G401.6 (cell line): ENCODE results near the gene CALN1.

ENCODE experiments used
- FAIRE-seq: peaks from 2 replicates; lab custom pipeline; 2012; peaks lifted over from hg19 to GRCh38; lab: Jason Lieb, UNC

Gene CALN1

GRCh38 chr7:72037516-72037915, 374.6 kb downstream of the CALN1 start:
- no peak for FAIRE-seq

- no peak for FAIRE-seq
Observed at GRCh38 chr7:72035266-72035665, 376.9 kb downstream of the CALN1 start.

GRCh38 chr7:72032934-72033333, 379.2 kb downstream of the CALN1 start:
- no peak for FAIRE-seq

GRCh38 chr7:72030994-72031667, 381.0 kb downstream of the CALN1 start:
- FAIRE-seq, result no peak

- FAIRE-seq, result no peak
Observed at GRCh38 chr7:72028267-72028666, 383.9 kb downstream of the CALN1 start.

- FAIRE-seq, result no peak
Observed at GRCh38 chr7:72025381-72025960, 386.7 kb downstream of the CALN1 start.

GRCh38 chr7:72023926-72024325, 388.2 kb downstream of the CALN1 start:
- no peak for FAIRE-seq

GRCh38 chr7:72021716-72022115, 390.4 kb downstream of the CALN1 start:
- no peak for FAIRE-seq

GRCh38 chr7:72020311-72020710, 391.8 kb downstream of the CALN1 start:
- no peak for FAIRE-seq

GRCh38 chr7:72019436-72019835, 392.7 kb downstream of the CALN1 start:
- no peak for FAIRE-seq

- FAIRE-seq, result no peak
Observed at GRCh38 chr7:72017756-72018155, 394.4 kb downstream of the CALN1 start.

GRCh38 chr7:72016574-72016973, 395.6 kb downstream of the CALN1 start:
- FAIRE-seq, result no peak

- FAIRE-seq, result no peak
Observed at GRCh38 chr7:72015136-72015535, 397.0 kb downstream of the CALN1 start.

- no peak for FAIRE-seq
Observed at GRCh38 chr7:72007018-72007417, 405.1 kb downstream of the CALN1 start.

- FAIRE-seq, result no peak
Observed at GRCh38 chr7:72003236-72003635, 408.9 kb downstream of the CALN1 start.

- FAIRE-seq, result no peak
Observed at GRCh38 chr7:71996141-71996540, 416.0 kb downstream of the CALN1 start.

GRCh38 chr7:71995111-71995510, 417.0 kb downstream of the CALN1 start:
- no peak for FAIRE-seq

- FAIRE-seq, result no peak
Observed at GRCh38 chr7:71991586-71991985, 420.6 kb downstream of the CALN1 start.

GRCh38 chr7:71990138-71990462, 422.0 kb downstream of the CALN1 start:
- FAIRE-seq, result no peak

- FAIRE-seq, result no peak
Observed at GRCh38 chr7:71988201-71988600, 423.9 kb downstream of the CALN1 start.

GRCh38 chr7:71987200-71987767, 424.9 kb downstream of the CALN1 start:
- FAIRE-seq, result no peak

- no peak for FAIRE-seq
Observed at GRCh38 chr7:71984348-71984747, 427.8 kb downstream of the CALN1 start.

GRCh38 chr7:71982851-71983250, 429.3 kb downstream of the CALN1 start:
- FAIRE-seq, result no peak

- no peak for FAIRE-seq
Observed at GRCh38 chr7:71976645-71977044, 435.5 kb downstream of the CALN1 start.
